A172 (cell line): ENCODE results near the gene ZCCHC12. TPM values are rescaled to one million over a fixed set of nuclear protein-coding genes. Genes with fewer than 3 reads are reported as not detected.
"Not testable (repeated sequence)": the region's sequence is repeated elsewhere in the genome, so short reads cannot be mapped to it uniquely, and the experiment has no call there.

Experiments
- DNase-seq: peaks from one replicate; pipeline ENCODE4 v3.0.0-alpha.2; 2015; ENCODE audit warnings: low spot score
- total RNA-seq: library from RNA; depleted of rRNA; stranded (reverse); fragments of >200 nt; shearing (Covaris generic); gene quantifications from 2 replicates; pipeline ENCODE4 v1.2.3, GENCODE V29; 2014; rRNA removed

The ZCCHC12 gene
- total RNA-seq, result 0.05 TPM in 1 of 2 replicates, not detected in the other

DNA sequence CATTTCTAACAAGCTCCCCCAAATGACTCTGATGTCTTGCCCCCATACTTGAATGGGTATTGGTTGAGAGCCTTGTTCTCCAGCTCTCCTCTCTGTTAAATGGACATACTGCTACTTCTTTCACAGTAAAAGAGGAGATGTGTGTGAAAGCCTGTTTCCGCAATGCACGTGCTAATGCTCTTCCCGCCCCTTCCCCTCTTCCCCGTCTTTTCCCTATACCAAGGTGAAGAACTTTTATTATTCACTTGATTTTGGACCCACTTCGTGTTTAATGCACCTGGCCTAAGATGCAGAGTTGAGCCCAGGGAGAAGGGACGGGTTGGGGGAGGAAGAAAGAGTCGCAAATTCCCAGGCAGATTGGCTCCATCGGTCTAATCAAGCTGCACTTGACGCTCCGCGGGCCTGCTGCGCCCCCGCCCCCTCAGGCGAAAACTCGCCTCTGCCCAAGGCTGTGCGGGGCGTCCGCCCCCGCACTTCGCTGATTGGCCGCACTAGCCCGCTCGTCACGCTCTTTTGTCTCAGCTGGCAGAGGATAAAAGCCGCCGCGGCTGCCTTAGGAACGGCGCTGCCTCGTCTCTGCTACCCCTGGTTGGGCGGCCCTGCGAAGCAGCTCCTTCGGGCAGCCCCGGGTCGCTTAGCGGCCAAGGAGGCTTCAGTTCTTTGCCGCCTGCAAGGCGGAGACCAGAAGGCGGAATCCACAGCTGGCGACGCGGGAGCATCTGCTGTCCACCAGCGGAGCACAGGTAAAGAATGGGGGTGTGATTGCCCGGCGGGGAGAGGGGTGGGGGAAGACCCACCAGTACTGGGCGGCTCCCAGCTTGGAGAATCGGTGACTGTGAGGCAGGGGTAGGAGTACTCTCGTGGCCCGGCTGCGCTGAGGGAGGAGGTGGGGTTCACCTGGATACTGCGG lies at the start of gene ZCCHC12:
ZCCHC12 (plus strand) TSS at position 562 of the 910 bp plus-strand sequence. CDS start 1,421 bp downstream, outside the sequence.
- DNase-seq, result no peak

DNA sequence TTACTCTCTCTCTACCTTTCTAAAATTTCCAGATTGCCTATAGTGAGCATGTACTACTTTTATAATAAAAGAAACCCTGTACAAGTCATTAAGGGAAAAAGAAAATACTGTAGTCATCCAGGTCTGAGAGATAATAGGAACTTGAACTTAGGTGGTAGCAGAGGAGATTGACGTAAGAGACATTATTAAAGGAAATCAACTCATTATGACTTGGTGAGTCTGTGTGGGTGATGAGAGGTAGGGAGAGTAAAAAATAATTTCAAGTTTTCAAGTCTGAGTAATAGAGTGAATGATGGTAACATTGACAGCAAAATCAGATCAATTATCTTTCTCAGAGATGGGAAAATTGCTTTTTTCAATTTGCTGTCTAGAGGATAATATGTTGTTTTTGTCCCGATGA lies 44.0 kb upstream of the ZCCHC12 start:
- DNase-seq, result no peak

DNA sequence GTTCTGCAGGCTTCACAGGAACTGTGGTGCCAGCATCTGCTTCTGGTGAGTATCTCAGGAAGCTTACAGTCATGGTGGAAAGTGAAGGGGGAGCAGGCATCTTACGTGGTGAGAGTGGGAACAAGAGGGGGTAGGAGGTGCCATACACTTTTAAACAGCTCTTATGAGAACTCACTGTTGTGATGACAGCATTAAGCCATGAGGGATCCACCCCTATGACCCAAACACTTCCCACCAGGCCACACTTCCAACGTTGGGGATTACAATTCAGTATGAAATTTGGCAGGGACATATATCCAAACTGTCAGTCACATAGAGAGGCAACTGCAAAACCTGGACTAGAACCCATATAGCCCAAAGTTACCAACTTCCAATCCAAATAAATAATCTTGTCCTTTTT lies 43.1 kb upstream of the ZCCHC12 start:
- DNase-seq, result no peak

- no peak for DNase-seq
Observed at GRCh38 chrX:118780911-118781310, 42.7 kb upstream of the ZCCHC12 start.

- no peak for DNase-seq
Observed at GRCh38 chrX:118795528-118796280, 27.9 kb upstream of the ZCCHC12 start.

DNA sequence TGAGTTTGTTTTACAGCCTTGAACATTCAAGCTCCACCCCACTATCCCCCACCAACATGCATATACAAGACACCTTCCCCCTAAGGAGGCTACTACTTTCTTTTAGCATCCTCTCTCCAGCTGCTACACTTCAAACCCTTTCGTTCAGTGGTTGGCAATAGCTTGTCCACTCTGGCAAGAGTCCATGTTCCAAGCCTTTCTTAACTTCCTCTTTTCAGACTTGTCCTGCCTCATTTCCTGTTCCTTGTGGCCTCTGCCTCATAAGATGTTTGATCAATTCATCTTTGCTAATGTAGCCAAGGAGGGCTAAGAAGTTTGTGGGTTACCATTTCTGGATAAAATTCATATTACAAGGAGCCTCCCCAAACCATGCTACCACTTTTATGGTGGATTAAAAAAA lies 20.8 kb upstream of the ZCCHC12 start:
- no peak for DNase-seq

DNA sequence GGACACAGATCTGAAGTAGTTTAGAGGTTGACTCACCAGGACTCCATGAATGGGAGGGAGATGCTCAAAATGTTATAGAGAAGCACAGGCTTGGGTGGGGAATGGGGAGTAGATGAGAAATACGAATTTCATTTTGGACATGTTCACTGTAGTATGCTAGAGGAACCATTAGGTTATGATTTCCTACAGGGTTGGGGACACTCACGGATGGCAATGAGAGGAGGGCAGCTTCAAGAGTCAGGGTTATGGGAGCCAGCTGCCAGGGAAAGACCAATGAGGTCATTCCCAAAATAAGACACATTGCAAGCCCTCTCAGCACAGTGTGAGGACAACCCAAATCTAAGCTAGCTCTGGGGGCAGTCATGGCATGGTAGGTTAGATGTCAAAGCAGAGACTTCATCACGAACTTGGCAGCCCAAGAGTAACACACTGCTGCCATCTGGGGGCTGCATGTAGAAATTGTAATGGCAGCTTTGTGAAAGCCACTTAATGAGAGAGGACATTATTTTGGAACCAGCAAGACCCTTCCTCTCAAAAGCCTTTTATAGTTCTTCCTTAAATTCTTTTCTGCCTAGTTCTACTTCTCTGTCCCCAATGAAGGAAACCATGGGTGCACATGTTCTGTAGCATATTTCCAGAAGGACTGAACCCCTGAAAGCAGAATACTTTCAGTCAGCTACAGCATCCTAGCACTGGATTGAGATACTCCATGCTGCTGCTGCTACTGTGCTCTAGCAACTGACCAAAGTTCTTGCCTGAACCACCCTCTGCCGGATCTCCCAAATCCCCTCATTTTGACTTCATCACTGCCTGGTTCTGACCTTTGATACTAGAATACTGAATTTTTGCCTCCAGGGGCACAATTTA lies 16.2 kb upstream of the ZCCHC12 start:
- DNase-seq, result peak; percentile 1

DNA sequence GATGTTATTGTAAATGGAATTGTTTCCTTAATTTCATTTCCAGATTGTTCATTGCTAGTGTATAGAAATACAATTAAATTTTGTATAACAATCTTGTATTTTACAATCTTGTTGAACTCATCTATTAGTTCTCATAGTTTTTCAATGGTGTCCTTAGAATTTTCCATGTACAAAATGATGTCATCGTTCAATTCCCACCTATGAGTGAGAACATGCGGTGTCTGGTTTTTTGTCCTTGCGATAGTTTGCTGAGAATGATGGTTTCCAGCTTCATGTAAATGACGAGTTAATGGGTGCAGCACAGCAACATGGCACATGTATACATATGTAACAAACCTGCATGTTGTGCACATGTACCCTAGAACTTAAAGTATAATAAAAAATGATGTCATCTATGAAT lies 6.4 kb upstream of the ZCCHC12 start:
- DNase-seq, result not testable (repeated sequence)

DNA sequence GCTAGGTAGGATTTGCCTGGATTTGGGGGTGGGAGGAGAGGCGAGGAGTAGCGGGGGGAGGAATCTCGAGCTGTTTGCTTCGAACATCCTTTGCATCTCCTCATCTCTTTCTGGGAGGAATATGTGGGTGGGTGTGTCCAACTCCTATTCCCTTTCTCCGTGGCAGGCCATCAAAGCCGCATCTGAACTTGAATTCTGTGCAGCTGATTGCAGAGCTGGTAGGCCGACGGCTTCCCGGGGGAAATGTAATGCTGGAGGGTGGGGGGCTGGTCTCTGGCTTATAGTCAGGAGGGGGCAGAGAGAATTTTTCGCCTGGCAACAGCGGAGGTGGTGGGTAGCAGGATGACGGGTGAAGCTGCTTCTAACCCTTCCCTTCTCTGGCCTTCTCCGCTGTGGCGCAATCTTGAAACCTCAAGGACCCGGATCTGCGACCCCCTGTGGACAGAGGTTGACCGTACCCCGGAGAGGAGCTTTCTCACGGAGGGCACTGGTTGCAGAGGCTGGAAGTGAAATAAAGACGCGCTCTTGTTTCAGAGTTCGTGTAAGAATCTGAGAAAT lies 628 bp downstream of the ZCCHC12 start:
- DNase-seq, result no peak

- DNase-seq, result no peak
Observed at GRCh38 chrX:118825227-118825626, 1.6 kb downstream of the ZCCHC12 start.

- DNase-seq, result peak; percentile 2
Observed at GRCh38 chrX:118839334-118839958, 15.8 kb downstream of the ZCCHC12 start.

GRCh38 chrX:118847676-118848075 lies 24.1 kb downstream of the ZCCHC12 start:
- peak; percentile 25 for DNase-seq

- no peak for DNase-seq
Observed at GRCh38 chrX:118853596-118853995, 30.0 kb downstream of the ZCCHC12 start.

- no peak for DNase-seq
Observed at GRCh38 chrX:118855681-118856310, 32.2 kb downstream of the ZCCHC12 start.

- no peak for DNase-seq
Observed at GRCh38 chrX:118857006-118857405, 33.4 kb downstream of the ZCCHC12 start.

DNA sequence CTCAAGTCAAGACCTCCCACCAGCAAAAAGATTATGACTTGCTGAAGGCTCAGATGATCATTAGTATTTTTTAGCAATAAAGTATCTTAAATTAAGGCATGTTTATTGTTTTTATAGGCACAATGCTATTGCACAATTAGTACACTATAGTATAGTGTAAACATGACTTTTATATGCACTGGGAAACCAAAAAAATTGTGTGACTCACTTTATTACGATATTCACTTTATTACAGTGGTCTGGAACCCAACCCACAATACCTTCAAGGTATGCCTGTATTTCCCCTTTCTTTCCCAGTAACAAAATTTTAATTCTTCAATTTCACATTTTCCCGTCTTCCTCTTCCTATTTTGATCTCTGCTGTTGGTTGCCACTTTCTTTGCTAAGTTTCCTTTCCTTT lies 37.7 kb downstream of the ZCCHC12 start:
- DNase-seq, result no peak

GRCh38 chrX:118862091-118862490 lies 38.5 kb downstream of the ZCCHC12 start:
- no peak for DNase-seq

DNA sequence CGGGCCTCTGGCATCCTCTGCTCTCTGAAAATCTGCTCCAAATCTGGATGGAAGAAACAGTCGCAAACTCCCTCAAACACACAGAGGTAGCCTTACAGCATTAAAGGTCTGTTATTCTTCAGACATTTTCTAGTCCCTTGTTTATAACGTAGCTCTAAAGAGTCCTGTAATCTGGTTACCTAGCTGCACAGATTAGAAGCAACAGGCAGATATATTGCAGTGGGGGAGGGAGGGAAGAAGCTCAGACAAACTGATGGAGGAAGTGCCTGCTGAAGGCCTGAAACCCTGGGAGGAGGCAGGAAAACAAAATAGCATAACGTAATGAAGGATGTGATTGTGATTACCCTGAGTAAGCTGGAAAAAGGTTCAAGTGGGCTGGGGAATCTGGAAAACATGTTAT lies 39.4 kb downstream of the ZCCHC12 start:
- no peak for DNase-seq

DNA sequence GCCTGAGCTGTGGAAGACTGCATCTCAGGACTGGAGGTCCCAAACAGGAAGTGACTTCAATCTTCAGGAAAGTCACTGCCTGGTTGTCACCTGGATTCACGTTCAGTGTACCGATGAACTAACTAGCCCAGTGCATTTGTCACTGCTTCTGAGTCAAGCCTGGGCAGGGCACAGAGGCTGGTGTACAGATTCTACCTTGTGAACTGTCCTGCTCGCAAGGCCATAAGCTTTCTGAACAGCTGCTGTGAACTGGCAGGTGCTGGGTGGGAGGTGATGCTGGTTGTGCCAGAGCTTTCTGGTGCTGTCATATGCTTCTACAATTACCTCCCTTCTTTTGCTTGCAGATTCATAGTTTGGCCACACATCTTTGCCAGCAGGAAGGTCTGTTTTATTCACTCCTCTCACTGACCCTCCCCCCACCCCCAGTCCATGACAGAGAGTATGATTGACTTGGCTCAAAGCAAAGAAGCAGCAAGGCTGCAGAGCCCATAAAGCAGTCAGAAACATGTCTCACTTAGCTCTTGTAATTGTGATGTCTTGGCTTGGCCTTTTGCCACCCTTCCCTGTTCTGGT lies 40.5 kb downstream of the ZCCHC12 start:
- DNase-seq, result no peak

DNA sequence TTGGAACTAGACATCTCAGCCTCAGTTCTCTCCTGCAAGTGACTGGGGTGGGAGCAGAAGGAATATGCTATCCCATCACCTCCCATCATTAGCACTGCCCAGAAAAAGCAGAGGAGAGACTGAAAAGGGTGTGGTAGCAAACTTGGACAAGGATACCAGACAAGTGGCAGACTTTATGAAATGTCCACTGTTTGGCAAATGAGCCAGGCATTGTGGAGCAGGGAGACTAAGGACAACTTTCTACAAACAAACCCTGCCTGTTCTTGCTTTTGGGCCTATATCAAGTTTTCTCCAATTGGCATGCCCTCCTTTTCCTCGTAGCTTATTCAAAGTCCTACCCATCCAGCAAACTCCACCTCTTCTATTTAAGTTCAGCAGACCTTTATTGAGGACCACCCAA lies 41.6 kb downstream of the ZCCHC12 start:
- DNase-seq, result no peak
